ENCODE results near the gene STK32B. TPM values are rescaled to one million over a fixed set of nuclear protein-coding genes. Genes with fewer than 3 reads are reported as not detected.

Gene STK32B
- total RNA-seq, 4 donors from 2014 or later = 2.4 to 3.9 (median 3.1) TPM

DNA sequence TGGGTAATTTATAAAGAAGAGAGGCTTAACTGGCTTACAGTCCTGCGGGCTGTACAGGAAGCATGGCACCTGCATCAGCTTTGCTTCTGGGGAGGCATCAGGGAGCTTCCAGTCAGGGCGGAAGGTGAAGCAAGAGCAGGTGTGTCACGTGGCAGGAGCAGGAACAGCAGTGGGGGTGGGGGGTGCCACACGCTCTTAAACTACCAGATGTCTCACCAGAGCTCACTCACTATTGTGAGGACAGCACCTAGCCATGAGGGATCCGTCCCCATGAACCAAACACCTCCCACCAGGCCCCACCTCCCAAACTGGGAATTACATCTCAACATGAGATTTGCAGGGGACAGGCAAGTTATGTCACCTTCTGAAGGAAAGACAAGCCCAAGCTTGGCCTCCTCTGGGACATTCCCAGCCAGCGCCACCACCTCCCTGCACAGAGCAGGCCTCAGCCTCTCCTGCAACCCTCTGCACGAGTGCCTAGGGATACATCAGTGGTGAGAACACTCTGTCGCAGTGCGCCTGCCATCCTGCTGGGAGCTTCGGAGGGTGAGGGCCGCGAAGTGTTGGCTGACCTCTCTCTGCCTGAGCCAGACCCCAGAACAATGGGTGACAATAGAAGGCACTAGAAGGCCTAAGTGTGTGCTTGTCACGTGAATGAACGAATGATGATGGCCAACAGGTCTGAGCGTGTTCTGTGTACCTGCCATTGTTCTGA is 412.8 kb downstream of the STK32B start:
- DNase-seq (ENCODE audit: low spot score) (no peak), ATAC-seq (ENCODE audit: low FRiP score) (no peak)
- TF ChIP-seq, protein P1, sequence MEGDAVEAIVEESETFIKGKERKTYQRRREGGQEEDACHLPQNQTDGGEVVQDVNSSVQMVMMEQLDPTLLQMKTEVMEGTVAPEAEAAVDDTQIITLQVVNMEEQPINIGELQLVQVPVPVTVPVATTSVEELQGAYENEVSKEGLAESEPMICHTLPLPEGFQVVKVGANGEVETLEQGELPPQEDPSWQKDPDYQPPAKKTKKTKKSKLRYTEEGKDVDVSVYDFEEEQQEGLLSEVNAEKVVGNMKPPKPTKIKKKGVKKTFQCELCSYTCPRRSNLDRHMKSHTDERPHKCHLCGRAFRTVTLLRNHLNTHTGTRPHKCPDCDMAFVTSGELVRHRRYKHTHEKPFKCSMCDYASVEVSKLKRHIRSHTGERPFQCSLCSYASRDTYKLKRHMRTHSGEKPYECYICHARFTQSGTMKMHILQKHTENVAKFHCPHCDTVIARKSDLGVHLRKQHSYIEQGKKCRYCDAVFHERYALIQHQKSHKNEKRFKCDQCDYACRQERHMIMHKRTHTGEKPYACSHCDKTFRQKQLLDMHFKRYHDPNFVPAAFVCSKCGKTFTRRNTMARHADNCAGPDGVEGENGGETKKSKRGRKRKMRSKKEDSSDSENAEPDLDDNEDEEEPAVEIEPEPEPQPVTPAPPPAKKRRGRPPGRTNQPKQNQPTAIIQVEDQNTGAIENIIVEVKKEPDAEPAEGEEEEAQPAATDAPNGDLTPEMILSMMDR (IDR thresholded peaks at IDR 0.05) = no peak

DNA sequence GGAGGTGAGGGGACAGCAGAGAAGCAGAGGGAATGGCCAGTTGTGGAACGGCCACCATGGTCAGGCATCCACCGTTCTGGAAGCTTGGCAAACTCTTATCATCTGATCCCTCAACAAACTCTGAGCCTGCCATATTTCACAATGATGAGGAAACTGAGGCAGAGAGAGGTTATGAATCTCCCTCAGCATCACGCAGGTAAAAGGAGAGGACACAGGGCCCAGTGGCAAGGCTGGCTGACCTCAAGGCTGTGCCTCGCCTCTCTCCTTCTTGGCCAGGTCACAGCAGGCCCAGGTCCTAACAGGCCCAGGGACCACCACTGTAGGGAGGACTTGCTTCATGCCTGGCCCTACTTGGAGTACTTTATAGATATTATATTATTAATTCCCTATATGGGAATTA is 414.2 kb downstream of the STK32B start:
- DNase-seq (ENCODE audit: low spot score) (no peak), ATAC-seq (ENCODE audit: low FRiP score) (no peak)
- TF ChIP-seq, protein P1 (IDR thresholded peaks at IDR 0.05) = no peak

GRCh38 chr4:5465956-5466355 is 414.7 kb downstream of the STK32B start:
- DNase-seq (ENCODE audit: low spot score) (no peak), ATAC-seq (ENCODE audit: low FRiP score) (no peak)
- TF ChIP-seq, protein P1 (IDR thresholded peaks at IDR 0.05) = no peak

- DNase-seq (ENCODE audit: low spot score) = no peak
- ATAC-seq (ENCODE audit: low FRiP score) = no peak
- TF ChIP-seq, protein P1 (IDR thresholded peaks at IDR 0.05) = no peak
These were observed 415.8 kb downstream of the STK32B start for GRCh38 chr4:5467111-5467510.

DNA sequence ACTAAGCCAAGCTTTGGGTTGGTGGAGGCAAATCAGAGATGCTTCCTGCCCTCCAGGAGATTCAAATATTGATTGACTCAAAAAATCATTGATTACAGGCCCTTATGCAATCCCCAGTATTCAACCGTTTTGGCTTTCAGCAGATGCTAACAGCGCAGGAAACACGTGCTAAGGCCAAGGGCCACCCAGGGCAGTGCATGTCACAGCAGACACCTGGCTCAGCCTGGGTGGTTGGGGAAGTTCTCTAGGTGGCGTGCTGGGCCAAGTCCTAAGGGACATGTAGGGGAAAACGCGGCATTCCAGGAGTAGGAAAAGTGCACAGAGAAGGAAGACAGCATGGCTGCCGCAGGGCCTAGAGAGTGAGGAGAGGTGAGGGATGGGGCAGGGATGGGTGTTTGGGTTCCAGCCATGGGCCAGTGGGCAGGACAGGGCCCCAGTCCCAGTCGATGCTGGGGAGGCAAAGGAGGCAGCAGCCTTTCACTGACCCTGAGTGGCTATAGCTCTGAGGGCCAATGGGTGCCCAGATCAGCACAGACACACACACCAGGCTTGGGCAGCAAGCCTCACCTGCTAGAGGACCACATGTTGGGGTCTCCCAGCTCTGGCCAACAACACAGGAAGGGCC is 418.0 kb downstream of the STK32B start:
- DNase-seq (ENCODE audit: low spot score) (no peak), ATAC-seq (ENCODE audit: low FRiP score) (no peak)
- TF ChIP-seq, protein P1 (IDR thresholded peaks at IDR 0.05) = no peak

GRCh38 chr4:5469861-5470260 is 418.6 kb downstream of the STK32B start:
- TF ChIP-seq, protein P1 (IDR thresholded peaks at IDR 0.05) = no peak
- DNase-seq (ENCODE audit: low spot score) (no peak), ATAC-seq (ENCODE audit: low FRiP score) (no peak)

All from omental fat pad (tissue), 4 donors.